Hepatocyte (in vitro differentiated cells): ENCODE results near the gene STK10.

Experiments
- CTCF ChIP-seq: fragments of 200-600 bp; sonication (generic); IDR thresholded peaks from 2 replicates; pipeline ENCODE4 v1.5.1; 2016; ENCODE audit warnings: antibody characterized with exemption, mild to moderate bottlenecking; ENCODE audit not compliant: poor library complexity
- EZH2 ChIP-seq: fragments of 200-600 bp; sonication (generic); IDR thresholded peaks from 2 replicates; pipeline ENCODE4 v1.6.1; 2016; ENCODE audit warnings: antibody characterized with exemption, mild to moderate bottlenecking, borderline replicate concordance

GRCh38 chr5:172216345-172216744, 28.3 kb upstream of the STK10 start:
- no peak for TF ChIP-seq CTCF
- TF ChIP-seq EZH2, result no peak
